GM12878 (cell line): ENCODE results near the gene KATNB1. TPM values are rescaled to one million over a fixed set of nuclear protein-coding genes. Genes with fewer than 3 reads are reported as not detected.

Source experiments
- ATAC-seq: fragments of 200-7000 bp; cut with Tn5 transposase; 3 replicates; pipeline ENCODE4 v1.9.1; 2020; ENCODE audit warnings: mild to moderate bottlenecking, moderate library complexity
- BruUV-seq: library from RNA; stranded (reverse); fragments of 400-500 nt; replicated peaks from 2 replicates; lab custom pipeline; 2021; lab: Mats Ljungman, UMichigan
- CTCF ChIA-PET: fragments of 300-600 bp; sonication (Branson Sonifier 250); formaldehyde crosslinking; extraction: SDS; loops from one replicate; lab custom pipeline; 2021; ENCODE audit warnings: inconsistent platforms; lab: Yijun Ruan, JAX
- POLR2A ChIA-PET: fragments of 350-600 bp; formaldehyde crosslinking; extraction: SDS; loops from one replicate; lab custom pipeline; 2021; ENCODE audit warnings: inconsistent platforms; lab: Charles Lee
- RAD21 ChIA-PET: fragments of 300-600 bp; sonication (Branson Sonifier 250); formaldehyde crosslinking; loops from one replicate; lab custom pipeline; 2023; ENCODE audit warnings: antibody characterized with exemption; ENCODE audit not compliant: unreplicated experiment; lab: Charles Lee
- SMC1A ChIA-PET: fragments of 300-600 bp; sonication (Branson Sonifier 250); formaldehyde crosslinking; loops from one replicate; lab custom pipeline; 2023; ENCODE audit not compliant: unreplicated experiment, uncharacterized antibody; lab: Charles Lee
- DNase-seq: peaks from one replicate; pipeline ENCODE4 v3.0.0-alpha.2; 2011; ENCODE audit warnings: low read depth, low spot score
- FAIRE-seq: peaks from 3 replicates; lab custom pipeline; 2011; peaks lifted over from hg19 to GRCh38; lab: Jason Lieb, UNC
- H2AFZ ChIP-seq: 2 replicates; pipeline ENCODE4 v1.6.0; 2011; ENCODE audit warnings: low read depth, low read length, control low read depth; ENCODE audit not compliant: control insufficient read depth
- H3K27ac ChIP-seq: 2 replicates; pipeline ENCODE4 v1.5.1; 2011; ENCODE audit warnings: control low read depth; ENCODE audit not compliant: control insufficient read depth, insufficient read depth
- H3K27me3 ChIP-seq, 2 experiments: replicated peaks in 1 of 2; 2 replicates each; pipeline versions ENCODE4 v1.6.0 to v1.6.1; 2011; ENCODE audit warnings: low read length in 1 of 2; ENCODE audit not compliant: control insufficient read depth in 2 of 2, insufficient read depth in 2 of 2
- H3K36me3 ChIP-seq, 2 experiments: 2 replicates each; pipeline ENCODE4 v1.5.1; 2011; ENCODE audit warnings: low read length in 1 of 2; ENCODE audit not compliant: control insufficient read depth in 2 of 2, insufficient read depth in 2 of 2
- H3K4me1 ChIP-seq: 2 replicates; pipeline ENCODE4 v1.6.1; 2011; ENCODE audit warnings: mild to moderate bottlenecking, low read length, moderate library complexity, mixed read lengths; ENCODE audit not compliant: control insufficient read depth, insufficient read depth
- H3K4me2 ChIP-seq: 2 replicates; pipeline ENCODE4 v1.6.0; 2011; ENCODE audit warnings: control low read depth; ENCODE audit not compliant: control insufficient read depth, insufficient read depth
- H3K4me3 ChIP-seq: fragments of 200-600 bp; sonication (generic); 2 replicates; pipeline ENCODE4 v1.5.1; 2016
- H3K79me2 ChIP-seq: 2 replicates; pipeline ENCODE4 v1.6.0; 2011; ENCODE audit warnings: low read length; ENCODE audit not compliant: control insufficient read depth, insufficient read depth
- H3K9ac ChIP-seq: 2 replicates; pipeline ENCODE4 v1.8.0; 2011; ENCODE audit warnings: low read length, control low read depth, mixed read lengths; ENCODE audit not compliant: control insufficient read depth, insufficient read depth
- H3K9me3 ChIP-seq: replicated peaks from 3 replicates; pipeline ENCODE4 v1.5.1; 2011; ENCODE audit warnings: mild to moderate bottlenecking, low read length; ENCODE audit not compliant: control insufficient read depth, insufficient read depth
- H4K20me1 ChIP-seq: 2 replicates; pipeline ENCODE4 v1.6.0; 2011; ENCODE audit not compliant: control insufficient read depth, insufficient read depth
- BACH1 ChIP-seq: fragments of 450-650 bp; IDR thresholded peaks from 2 replicates; pipeline ENCODE4 v1.6.1; 2017; ENCODE audit warnings: mild to moderate bottlenecking, borderline replicate concordance
- BCL11A ChIP-seq: IDR thresholded peaks from 2 replicates; pipeline ENCODE4 v1.6.1; 2011; ENCODE audit warnings: low read depth, low read length
- CBX5 ChIP-seq: sonication (generic); IDR thresholded peaks from 2 replicates; pipeline ENCODE4 v1.6.1; 2016; ENCODE audit warnings: low read depth, moderate library complexity, mild to moderate bottlenecking, inconsistent platforms
- CEBPZ ChIP-seq: fragments of 150-350 bp; IDR thresholded peaks from 2 replicates; pipeline ENCODE4 v1.6.1; 2016; ENCODE audit warnings: low read depth, low read length
- FOXK2 ChIP-seq: fragments of 450-650 bp; IDR thresholded peaks from 2 replicates; pipeline ENCODE4 v1.6.1; 2017; ENCODE audit warnings: mild to moderate bottlenecking, moderate library complexity
- HDGF ChIP-seq: fragments of 450-650 bp; IDR thresholded peaks from 2 replicates; pipeline ENCODE4 v1.6.1; 2016; ENCODE audit warnings: antibody characterized with exemption
- JUND ChIP-seq: IDR thresholded peaks from 2 replicates; pipeline ENCODE4 v1.6.1; 2012; ENCODE audit warnings: low read depth, mild to moderate bottlenecking, low read length, improper control_type of control experiment, moderate library complexity
- NR2C2 ChIP-seq: IDR thresholded peaks from 2 replicates; pipeline ENCODE4 v1.6.1; 2011; ENCODE audit warnings: borderline replicate concordance, low read depth; ENCODE audit not compliant: control insufficient read depth, insufficient read length
- PKNOX1 ChIP-seq: fragments of 450-650 bp; IDR thresholded peaks from 2 replicates; pipeline ENCODE4 v1.6.1; 2016; ENCODE audit warnings: mild to moderate bottlenecking
- POLR2AphosphoS5 ChIP-seq: IDR thresholded peaks from 2 replicates; pipeline ENCODE4 v1.6.1; 2011; ENCODE audit warnings: mild to moderate bottlenecking, low read length, inconsistent platforms
- RELB ChIP-seq: fragments of 450-650 bp; IDR thresholded peaks from 2 replicates; pipeline ENCODE4 v1.6.1; 2017; ENCODE audit warnings: low read depth, mild to moderate bottlenecking, moderate library complexity
- SREBF2 ChIP-seq: IDR thresholded peaks from 2 replicates; pipeline ENCODE4 v1.6.1; 2012; ENCODE audit warnings: mild to moderate bottlenecking, low read length
- WGBS: methylation state at CpG from one replicate; pipeline ENCODE4 v1.1.6; 2016; ENCODE audit warnings: low lambda C conversion rate; ENCODE audit not compliant: insufficient replicate concordance, insufficient coverage; ENCODE audit errors: missing lambda C conversion rate; 5-methylcytosine and 5-hydroxymethylcytosine counted together
- in situ Hi-C: fragments of 300-500 bp; cut with MboI; formaldehyde crosslinking; loops from 9 replicates; pipeline ENCODE4 v1.14.3; 2018; ENCODE audit warnings: mixed read lengths
- intact Hi-C: fragments of 100-400 bp; cut with micrococcal nuclease; formaldehyde crosslinking; loops from one replicate; pipeline ENCODE4 v1.14.2; 2022; ENCODE audit not compliant: unreplicated experiment
- polyA plus RNA-seq, 11 experiments: library from polyadenylated mRNA; depleted of rRNA in 4 of 11; unstranded in 6 of 11; stranded (reverse) in 5 of 11; fragments of >200 nt; fragmentation: Nextera tagmentation in 4 of 11; fragmentation: Illumina TruSeq in 1 of 11; extraction: Ambion mirVana in 4 of 11; extraction: Trizol in 1 of 11; gene quantifications; 1 replicate in 1 of 11; 2 replicates in 10 of 11; pipeline versions ENCODE4 v1.2.1 to v1.2.3, GENCODE V29; 2011 to 2016; ENCODE audit warnings: inconsistent platforms in 2 of 11, missing spikeins in 2 of 11, low read depth in 1 of 11
- total RNA-seq, 4 experiments: library from RNA; depleted of rRNA in 3 of 4; stranded (reverse); fragments of >200 nt in 3 of 4; fragmentation: Illumina TruSeq in 1 of 4; extraction: Trizol in 1 of 4; gene quantifications; 2 replicates each; pipeline versions ENCODE4 v1.2.1 to v1.2.3, GENCODE V29; 2013 to 2021
- TF ChIP-seq, protein P1 (sequence below): IDR thresholded peaks from 2 replicates; pipeline ENCODE4 v1.6.1; 2012; ENCODE audit warnings: low read depth, low read length, improper control_type of control experiment

KATNB1 gene
- total and polyA plus RNA-seq, 10 of the 15 experiments (the other 5 are each of a cell fraction or from before 2014, with no cell fraction given), result 0.71 to 46.5 (median 19.5) TPM

- no TSS peak for BruUV-seq
- Histone ChIP-seq H4K20me1 (no peaks in the 10 kb centered on the region), H2AFZ (no peak overlapping the region), H3K4me3 (no peak overlapping the region), H3K27ac (no peak overlapping the region), H3K9me3 (no peaks in the 10 kb centered on the region), H3K4me2 (no peak overlapping the region), H3K36me3 (no peaks in the 10 kb centered on the region; a peak in 1 of 4 replicates), H3K4me1 (no peaks in the 10 kb centered on the region), H3K9ac (no peak overlapping the region), H3K27me3 (no peaks in the 10 kb centered on the region), H3K79me2 (no peaks in the 10 kb centered on the region)
- WGBS, result 85% methylated on average over 30 of the region's 33 CpGs
- SMC1A ChIA-PET, result interaction anchor here (1.4 kb wide), 1 partner anchor 140 kb away, joined by 5 read pairs; no protein-coding TSS in a partner anchor
- ATAC-seq, result no peak
- no peak for DNase-seq
- RAD21 ChIA-PET, result no interaction called here
- POLR2A ChIA-PET, result no interaction called here
- CTCF ChIA-PET, result interaction anchor here (1.3 to 2.5 kb wide), 3 partner anchors 36 to 140 kb away, joined by 4 to 9 read pairs (median 4); no protein-coding TSS in a partner anchor
- in situ Hi-C loops (loop anchor here (5.0 kb wide), 1 partner anchor 244 kb away; the partner anchor contains the start of genes USB1 and ZNF319), intact Hi-C loops (loop anchor here (5.0 kb wide), 1 partner anchor 104 kb away; no protein-coding TSS in a partner anchor)
- no peak for FAIRE-seq
- TF ChIP-seq, protein P1, sequence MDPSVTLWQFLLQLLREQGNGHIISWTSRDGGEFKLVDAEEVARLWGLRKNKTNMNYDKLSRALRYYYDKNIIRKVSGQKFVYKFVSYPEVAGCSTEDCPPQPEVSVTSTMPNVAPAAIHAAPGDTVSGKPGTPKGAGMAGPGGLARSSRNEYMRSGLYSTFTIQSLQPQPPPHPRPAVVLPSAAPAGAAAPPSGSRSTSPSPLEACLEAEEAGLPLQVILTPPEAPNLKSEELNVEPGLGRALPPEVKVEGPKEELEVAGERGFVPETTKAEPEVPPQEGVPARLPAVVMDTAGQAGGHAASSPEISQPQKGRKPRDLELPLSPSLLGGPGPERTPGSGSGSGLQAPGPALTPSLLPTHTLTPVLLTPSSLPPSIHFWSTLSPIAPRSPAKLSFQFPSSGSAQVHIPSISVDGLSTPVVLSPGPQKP, result no peak
- no peak for TF ChIP-seq NR2C2
- TF ChIP-seq POLR2AphosphoS5, result no peak
- no peak for TF ChIP-seq HDGF
- TF ChIP-seq JUND, result no peak
- no peak for TF ChIP-seq FOXK2
- no peak for TF ChIP-seq SREBF2
- no peak for TF ChIP-seq BACH1
- TF ChIP-seq BCL11A, result no peak
- TF ChIP-seq CEBPZ, result no peak
- TF ChIP-seq PKNOX1, result no peak
- TF ChIP-seq RELB, result no peak
- TF ChIP-seq CBX5, result no peak
These were observed 23.0 kb downstream of the KATNB1 start for GRCh38 chr16:57758331-57759117.
